ENCODE data around the gene GFRA1. TPM values are rescaled to one million over a fixed set of nuclear protein-coding genes. Genes with fewer than 3 reads are reported as not detected.

The GFRA1 gene
- polyA plus RNA-seq, 6 donors from 2014 or later, result not detected

GRCh38 chr10:116126239-116126638, 146.8 kb downstream of the GFRA1 start:
- no peak for DNase-seq
- Mint-ChIP-seq H3K27ac (no peak overlapping the region), H3K4me3 (no peak overlapping the region), H3K4me1 (no peaks in the 10 kb centered on the region), H3K36me3 (no peaks in the 10 kb centered on the region), H3K9me3 (peaks cover 0 to 11% (median 0%) of the 10 kb centered on the region in 7 donors), H3K27me3 (no peaks in the 10 kb centered on the region)
- ATAC-seq (ENCODE audit: low read depth in 2 of 2), result no peak

- no peaks in the 10 kb centered on the region for H3K27me3 Mint-ChIP-seq
- H3K4me1 Mint-ChIP-seq, result no peaks in the 10 kb centered on the region
- no peak overlapping the region for H3K4me3 Mint-ChIP-seq
- H3K36me3 Mint-ChIP-seq, result no peaks in the 10 kb centered on the region
- no peak for ATAC-seq (ENCODE audit: low read depth in 2 of 2)
- no peak for DNase-seq
- no peak overlapping the region for H3K27ac Mint-ChIP-seq
- H3K9me3 Mint-ChIP-seq, result peaks cover 0 to 11% (median 0%) of the 10 kb centered on the region in 7 donors
Observed at GRCh38 chr10:116125180-116125579, 147.8 kb downstream of the GFRA1 start.

- no peaks in the 10 kb centered on the region for H3K27me3 Mint-ChIP-seq
- ATAC-seq (ENCODE audit: low read depth in 2 of 2) (no peak), DNase-seq (no peak)
- no peaks in the 10 kb centered on the region for H3K4me1 Mint-ChIP-seq
- H3K9me3 Mint-ChIP-seq, result peaks cover 0 to 12% (median 0%) of the 10 kb centered on the region in 7 donors
- H3K4me3 Mint-ChIP-seq, result no peak overlapping the region
- no peak overlapping the region for H3K27ac Mint-ChIP-seq
- H3K36me3 Mint-ChIP-seq, result no peaks in the 10 kb centered on the region
Observed at GRCh38 chr10:116124777-116125176, 148.2 kb downstream of the GFRA1 start.

- ATAC-seq (ENCODE audit: low read depth in 2 of 2) (no peak), DNase-seq (no peak)
- Mint-ChIP-seq H3K27ac (no peak overlapping the region), H3K27me3 (no peaks in the 10 kb centered on the region), H3K36me3 (no peaks in the 10 kb centered on the region), H3K4me3 (no peak overlapping the region), H3K9me3 (peaks cover 0 to 17% (median 3%) of the 10 kb centered on the region in 7 donors), H3K4me1 (no peaks in the 10 kb centered on the region)
Observed at GRCh38 chr10:116122664-116123063, 150.3 kb downstream of the GFRA1 start.

DNA sequence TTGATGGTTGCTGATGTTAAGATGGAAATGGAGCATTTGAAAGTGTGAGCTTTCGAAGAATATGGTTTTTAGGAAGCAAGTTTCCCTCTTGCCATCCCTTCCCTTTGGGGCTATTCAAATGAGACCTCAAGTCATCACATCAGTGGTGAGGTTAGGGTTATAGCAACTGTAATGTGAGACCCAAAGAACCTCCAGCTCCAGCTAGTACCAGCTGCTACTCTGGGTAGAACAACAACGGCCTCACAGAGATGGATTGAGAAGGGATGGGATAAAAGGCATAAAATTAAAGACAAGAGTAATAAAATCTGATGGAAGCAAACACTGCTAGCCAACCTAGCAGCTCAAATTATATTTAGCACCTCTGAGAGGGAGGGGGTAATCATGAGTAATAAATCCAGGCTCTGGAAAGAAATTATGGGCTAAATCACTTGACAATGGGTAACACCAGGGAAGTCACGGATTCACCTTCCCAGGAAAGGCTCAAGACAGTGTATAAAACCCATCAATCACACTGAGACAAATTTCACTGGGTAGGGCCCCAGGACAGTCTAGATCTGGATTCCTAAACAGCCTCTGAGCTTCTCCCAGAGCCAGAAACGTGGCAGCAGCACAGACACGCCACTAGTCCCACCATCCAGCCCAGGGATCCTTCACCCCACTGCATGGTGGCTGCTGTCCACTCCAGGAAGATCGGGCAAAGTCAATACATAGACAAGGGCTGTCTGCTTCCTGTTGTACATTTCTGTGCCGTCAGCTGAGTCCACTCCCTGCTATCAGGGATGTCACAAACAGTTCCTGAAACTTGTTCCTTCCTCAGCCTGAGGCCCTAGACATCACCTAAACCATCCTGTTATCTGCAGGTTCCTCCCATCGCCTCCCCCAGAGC, 151.1 kb downstream of the GFRA1 start:
- Mint-ChIP-seq H3K4me1 (no peaks in the 10 kb centered on the region), H3K9me3 (peaks cover 0 to 20% (median 3%) of the 10 kb centered on the region in 7 donors), H3K27ac (no peak overlapping the region), H3K27me3 (no peaks in the 10 kb centered on the region), H3K4me3 (no peak overlapping the region), H3K36me3 (no peaks in the 10 kb centered on the region)
- DNase-seq, result no peak
- no peak for ATAC-seq (ENCODE audit: low read depth in 2 of 2)

- H3K9me3 Mint-ChIP-seq, result peaks cover 0 to 20% (median 3%) of the 10 kb centered on the region in 7 donors
- H3K4me3 Mint-ChIP-seq, result no peak overlapping the region
- H3K36me3 Mint-ChIP-seq, result no peaks in the 10 kb centered on the region
- DNase-seq (no peak), ATAC-seq (ENCODE audit: low read depth in 2 of 2) (no peak)
- no peaks in the 10 kb centered on the region for H3K4me1 Mint-ChIP-seq
- H3K27ac Mint-ChIP-seq, result no peak overlapping the region
- H3K27me3 Mint-ChIP-seq, result no peaks in the 10 kb centered on the region
Observed at GRCh38 chr10:116120688-116121455, 152.1 kb downstream of the GFRA1 start.

GRCh38 chr10:116118847-116119246, 154.2 kb downstream of the GFRA1 start:
- H3K9me3 Mint-ChIP-seq, result peaks cover 0 to 20% (median 3%) of the 10 kb centered on the region in 7 donors
- H3K4me3 Mint-ChIP-seq, result peak overlapping the region in 1 of 8 donors; percentile 42
- no peaks in the 10 kb centered on the region for H3K4me1 Mint-ChIP-seq
- H3K36me3 Mint-ChIP-seq, result no peaks in the 10 kb centered on the region
- no peaks in the 10 kb centered on the region for H3K27me3 Mint-ChIP-seq
- ATAC-seq (ENCODE audit: low read depth in 2 of 2) (no peak), DNase-seq (no peak)
- H3K27ac Mint-ChIP-seq, result no peak overlapping the region

DNA sequence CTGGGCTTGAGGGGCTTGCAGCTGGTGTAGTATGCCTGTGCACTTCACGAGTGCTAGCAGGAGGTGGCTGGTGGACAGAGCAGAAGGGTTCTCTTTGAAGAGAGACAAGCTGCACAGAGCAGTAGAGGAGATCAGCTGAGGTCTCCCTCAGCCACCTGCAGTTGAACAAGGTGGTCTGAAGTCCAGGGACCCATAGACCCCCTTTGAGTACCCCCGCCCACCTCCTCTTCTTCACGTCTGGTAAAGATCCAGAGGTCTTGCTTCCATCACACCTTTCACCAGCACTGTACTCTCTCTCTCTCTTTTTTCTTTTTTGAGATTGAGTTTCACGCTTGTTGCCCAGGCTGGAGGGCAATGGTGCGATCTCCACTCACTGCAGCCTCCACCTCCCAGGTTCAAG, 157.2 kb downstream of the GFRA1 start:
- Mint-ChIP-seq H3K4me3 (no peak overlapping the region), H3K36me3 (no peaks in the 10 kb centered on the region), H3K4me1 (no peaks in the 10 kb centered on the region), H3K27me3 (no peaks in the 10 kb centered on the region), H3K27ac (no peak overlapping the region), H3K9me3 (peaks cover 0 to 15% (median 4%) of the 10 kb centered on the region in 7 donors)
- ATAC-seq (ENCODE audit: low read depth in 2 of 2) (no peak), DNase-seq (no peak)

GRCh38 chr10:116115036-116115641, 157.9 kb downstream of the GFRA1 start:
- no peaks in the 10 kb centered on the region for H3K27me3 Mint-ChIP-seq
- DNase-seq (no peak), ATAC-seq (ENCODE audit: low read depth in 2 of 2) (no peak)
- no peak overlapping the region for H3K27ac Mint-ChIP-seq
- H3K4me1 Mint-ChIP-seq, result no peaks in the 10 kb centered on the region
- peaks cover 0 to 15% (median 4%) of the 10 kb centered on the region in 7 donors for H3K9me3 Mint-ChIP-seq
- no peaks in the 10 kb centered on the region for H3K36me3 Mint-ChIP-seq
- no peak overlapping the region for H3K4me3 Mint-ChIP-seq

DNA sequence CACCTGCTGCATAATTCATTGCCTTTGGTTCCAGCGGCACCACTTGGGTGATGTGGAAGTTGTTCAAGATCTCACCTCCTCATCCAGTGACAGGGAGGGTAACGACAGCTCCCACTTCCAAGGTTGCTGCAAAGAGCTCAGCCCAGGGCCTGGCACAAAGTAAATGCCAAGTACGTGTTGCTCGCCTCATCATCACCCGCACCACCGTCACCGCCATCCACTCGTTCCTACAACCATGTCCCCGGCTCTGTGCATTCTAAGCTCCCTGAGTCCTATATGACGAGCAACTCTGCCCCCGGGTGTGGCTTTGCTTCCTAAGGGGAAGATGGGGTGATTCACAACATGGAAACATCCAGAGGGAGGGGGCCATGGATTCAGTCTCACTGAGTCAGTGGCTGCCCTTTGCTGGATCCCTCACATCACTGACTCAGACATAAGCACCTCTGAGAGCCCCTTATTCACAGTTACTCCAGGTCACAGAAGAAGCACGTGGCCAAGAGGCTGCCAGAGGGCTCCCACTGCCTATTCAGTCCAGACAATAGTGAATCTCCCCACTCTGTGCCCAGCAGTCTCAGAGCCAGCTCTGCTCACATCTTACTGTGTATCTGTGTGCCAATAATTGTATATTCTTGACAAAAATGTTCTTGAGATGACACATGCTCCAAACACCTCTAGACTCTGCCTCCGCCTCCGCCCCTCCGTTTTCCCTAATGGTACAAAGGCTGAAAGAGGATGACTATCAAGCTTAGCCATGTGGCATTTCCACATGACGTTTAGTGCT, 159.1 kb downstream of the GFRA1 start:
- Mint-ChIP-seq H3K27ac (no peak overlapping the region), H3K4me3 (peak overlapping the region in 1 of 8 donors; percentile 29), H3K4me1 (no peaks in the 10 kb centered on the region), H3K36me3 (no peaks in the 10 kb centered on the region), H3K9me3 (peaks cover 0 to 14% (median 3%) of the 10 kb centered on the region in 7 donors), H3K27me3 (no peaks in the 10 kb centered on the region)
- DNase-seq (no peak), ATAC-seq (ENCODE audit: low read depth in 2 of 2) (no peak)

DNA sequence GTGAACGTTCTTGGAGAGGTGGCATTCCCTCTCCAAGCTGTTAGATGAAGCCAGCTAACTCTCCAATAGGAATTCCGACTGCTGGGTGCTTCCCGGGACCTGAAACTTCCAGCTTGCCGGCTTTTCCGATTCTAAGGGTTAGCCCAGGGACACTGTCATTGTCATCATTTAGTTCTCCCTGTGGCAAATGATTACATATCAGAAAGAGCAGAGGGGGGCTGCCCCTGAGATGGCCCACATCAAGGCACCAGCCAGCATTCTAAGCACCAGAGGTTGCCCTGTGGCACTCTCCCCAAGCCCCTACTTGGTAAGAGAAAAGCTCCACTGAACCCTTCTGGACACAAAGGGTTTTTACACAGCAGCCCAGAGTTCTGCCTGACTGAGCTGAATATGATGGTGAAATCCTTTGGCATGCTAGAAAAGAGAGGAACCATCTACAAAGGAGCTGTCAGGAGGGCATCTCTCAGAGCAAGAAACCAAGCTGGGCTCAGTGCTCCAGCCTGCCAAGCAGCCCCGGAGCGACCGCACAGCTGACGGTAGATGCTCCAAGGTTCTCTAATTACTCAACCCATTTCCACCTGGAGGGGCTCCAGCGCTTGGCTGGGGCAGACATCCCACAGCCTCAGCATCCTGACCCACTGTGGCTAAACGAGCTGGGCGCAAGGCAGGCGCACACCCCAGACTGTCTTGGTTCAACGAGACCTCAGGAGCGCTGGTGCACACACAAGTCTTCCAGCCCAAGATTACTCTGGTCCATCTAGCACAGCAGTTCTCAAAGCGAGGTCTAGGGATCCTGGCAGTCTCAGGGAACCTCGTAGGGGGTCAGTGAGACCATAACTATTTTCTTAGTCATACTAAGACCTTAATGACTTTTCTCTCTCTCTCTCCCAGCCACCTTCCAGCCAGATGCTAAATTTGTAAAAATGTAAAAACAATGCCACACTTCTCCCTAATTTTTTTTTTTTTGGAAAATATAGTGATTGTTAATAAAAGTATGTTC, 160.5 kb downstream of the GFRA1 start:
- DNase-seq (no peak), ATAC-seq (ENCODE audit: low read depth in 2 of 2) (no peak)
- no peaks in the 10 kb centered on the region for H3K4me1 Mint-ChIP-seq
- no peaks in the 10 kb centered on the region for H3K36me3 Mint-ChIP-seq
- H3K9me3 Mint-ChIP-seq, result peaks cover 0 to 4% (median 0%) of the 10 kb centered on the region in 7 donors
- H3K27me3 Mint-ChIP-seq, result no peaks in the 10 kb centered on the region
- H3K4me3 Mint-ChIP-seq, result no peak overlapping the region
- no peak overlapping the region for H3K27ac Mint-ChIP-seq

- H3K36me3 Mint-ChIP-seq, result no peaks in the 10 kb centered on the region
- peaks cover 0 to 4% (median 1%) of the 10 kb centered on the region in 7 donors for H3K9me3 Mint-ChIP-seq
- no peak overlapping the region for H3K4me3 Mint-ChIP-seq
- ATAC-seq (ENCODE audit: low read depth in 2 of 2), result no peak
- DNase-seq, result no peak
- no peak overlapping the region for H3K27ac Mint-ChIP-seq
- no peaks in the 10 kb centered on the region for H3K4me1 Mint-ChIP-seq
- H3K27me3 Mint-ChIP-seq, result no peaks in the 10 kb centered on the region
Observed at GRCh38 chr10:116111483-116112095, 161.4 kb downstream of the GFRA1 start.

Measured in naive B cell (primary cell).